HCT116 (cell line): ENCODE data around the gene RBM28.

Source experiments
- EGR1 ChIP-seq: IDR thresholded peaks from 2 replicates; pipeline ENCODE4 v1.6.1; 2012; ENCODE audit warnings: low read depth
- EZH2 ChIP-seq: fragments of 200-600 bp; sonication (generic); IDR thresholded peaks from 2 replicates; pipeline ENCODE4 v1.6.1; 2017; ENCODE audit warnings: antibody characterized with exemption, mixed run types
- POLR2A ChIP-seq: IDR thresholded peaks from 2 replicates; pipeline ENCODE4 v1.7.0; 2011; ENCODE audit warnings: borderline replicate concordance; ENCODE audit not compliant: insufficient read depth, insufficient read length; ENCODE audit errors: extremely low read depth
- SRF ChIP-seq: IDR thresholded peaks from 2 replicates; pipeline ENCODE4 v1.6.1; 2012; ENCODE audit warnings: low read depth
- TF ChIP-seq, protein P1 (sequence below), 3 experiments: fragments of 200-600 bp in 1 of 3; sonication (generic) in 1 of 3; IDR thresholded peaks in 2 of 3; conservative IDR thresholded peaks in 1 of 3; 2 replicates each; pipeline ENCODE4 v1.5.1; 2012 to 2017; ENCODE audit warnings: low read depth in 2 of 3, low read length in 2 of 3, antibody characterized with exemption in 1 of 3, borderline replicate concordance in 1 of 3, control low read depth in 1 of 3, mild to moderate bottlenecking in 1 of 3, mixed read lengths in 1 of 3, mixed run types in 1 of 3, moderate library complexity in 1 of 3; ENCODE audit not compliant: insufficient read depth in 1 of 3

DNA sequence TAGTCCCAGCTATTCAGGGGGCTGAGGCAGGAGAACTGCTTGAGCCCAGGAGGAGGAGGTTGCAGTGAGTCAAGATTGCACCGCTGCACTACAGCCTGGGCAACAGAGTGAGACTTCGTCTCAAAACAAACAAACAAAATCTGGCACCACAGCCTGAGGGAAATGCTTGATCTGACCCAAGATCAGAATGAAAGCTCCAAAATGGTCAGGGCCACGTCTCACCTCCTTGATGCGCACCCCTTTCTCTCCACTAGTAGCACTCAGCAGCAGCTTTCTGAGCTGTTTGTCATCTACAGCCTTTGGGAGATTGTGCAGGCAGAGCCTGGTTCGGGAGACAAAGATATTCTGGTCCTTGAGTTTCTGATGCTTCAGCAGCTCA is 22.7 kb downstream of the RBM28 start:
- TF ChIP-seq EGR1, result no peak
- no peak for TF ChIP-seq POLR2A
- TF ChIP-seq SRF, result no peak
- TF ChIP-seq, protein P1, sequence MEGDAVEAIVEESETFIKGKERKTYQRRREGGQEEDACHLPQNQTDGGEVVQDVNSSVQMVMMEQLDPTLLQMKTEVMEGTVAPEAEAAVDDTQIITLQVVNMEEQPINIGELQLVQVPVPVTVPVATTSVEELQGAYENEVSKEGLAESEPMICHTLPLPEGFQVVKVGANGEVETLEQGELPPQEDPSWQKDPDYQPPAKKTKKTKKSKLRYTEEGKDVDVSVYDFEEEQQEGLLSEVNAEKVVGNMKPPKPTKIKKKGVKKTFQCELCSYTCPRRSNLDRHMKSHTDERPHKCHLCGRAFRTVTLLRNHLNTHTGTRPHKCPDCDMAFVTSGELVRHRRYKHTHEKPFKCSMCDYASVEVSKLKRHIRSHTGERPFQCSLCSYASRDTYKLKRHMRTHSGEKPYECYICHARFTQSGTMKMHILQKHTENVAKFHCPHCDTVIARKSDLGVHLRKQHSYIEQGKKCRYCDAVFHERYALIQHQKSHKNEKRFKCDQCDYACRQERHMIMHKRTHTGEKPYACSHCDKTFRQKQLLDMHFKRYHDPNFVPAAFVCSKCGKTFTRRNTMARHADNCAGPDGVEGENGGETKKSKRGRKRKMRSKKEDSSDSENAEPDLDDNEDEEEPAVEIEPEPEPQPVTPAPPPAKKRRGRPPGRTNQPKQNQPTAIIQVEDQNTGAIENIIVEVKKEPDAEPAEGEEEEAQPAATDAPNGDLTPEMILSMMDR (IDR thresholded peaks at IDR 0.05 in 2 of 3, conservative IDR thresholded peaks at IDR 0.05 in 1 of 3; ENCODE audit: borderline replicate concordance in 1 of 3, insufficient read depth in 1 of 3, low read depth in 2 of 3, low read length in 2 of 3), result no peak
- TF ChIP-seq EZH2, result no peak
